ENCODE results near the gene RPS6KB2.
A peak's percentile ranks its signal among the peaks of the same experiment; 100 is the strongest.
"Not testable (repeated sequence)": the region's sequence is repeated elsewhere in the genome, so short reads cannot be mapped to it uniquely, and the experiment has no call there.

Gene RPS6KB2

DNA sequence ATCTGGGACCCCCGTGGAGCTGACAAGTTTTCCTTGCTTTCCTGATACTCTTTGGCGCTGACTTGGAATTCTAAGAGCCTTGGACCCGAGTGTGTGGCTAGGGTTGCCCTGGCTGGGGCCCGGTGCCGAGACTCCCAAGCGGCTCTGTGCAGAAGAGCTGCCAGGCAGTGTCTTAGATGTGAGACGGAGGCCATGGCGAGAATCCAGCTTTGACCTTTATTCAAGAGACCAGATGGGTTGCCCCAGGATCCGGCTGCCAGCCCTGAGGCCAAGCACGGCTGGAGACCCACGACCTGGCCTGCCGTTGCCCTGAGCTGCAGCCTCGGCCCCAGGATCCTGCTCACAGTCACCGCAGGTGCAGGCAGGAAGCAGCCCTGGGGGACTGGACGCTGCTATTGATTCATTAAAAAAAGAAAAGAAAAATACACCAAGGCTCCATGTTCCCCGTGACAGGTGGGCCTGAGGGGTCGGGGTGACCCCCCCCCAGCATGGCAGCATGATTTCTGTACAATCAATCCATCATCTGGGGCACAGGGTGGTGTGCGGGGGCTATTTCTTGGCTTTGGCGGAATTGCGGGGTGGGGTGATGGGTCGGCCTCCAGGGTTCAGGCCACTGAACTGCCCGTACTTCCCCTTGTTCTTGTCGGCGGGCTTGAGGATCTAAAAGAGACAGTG, 30.2 kb upstream of the RPS6KB2 start:
- no peak for DNase-seq

DNA sequence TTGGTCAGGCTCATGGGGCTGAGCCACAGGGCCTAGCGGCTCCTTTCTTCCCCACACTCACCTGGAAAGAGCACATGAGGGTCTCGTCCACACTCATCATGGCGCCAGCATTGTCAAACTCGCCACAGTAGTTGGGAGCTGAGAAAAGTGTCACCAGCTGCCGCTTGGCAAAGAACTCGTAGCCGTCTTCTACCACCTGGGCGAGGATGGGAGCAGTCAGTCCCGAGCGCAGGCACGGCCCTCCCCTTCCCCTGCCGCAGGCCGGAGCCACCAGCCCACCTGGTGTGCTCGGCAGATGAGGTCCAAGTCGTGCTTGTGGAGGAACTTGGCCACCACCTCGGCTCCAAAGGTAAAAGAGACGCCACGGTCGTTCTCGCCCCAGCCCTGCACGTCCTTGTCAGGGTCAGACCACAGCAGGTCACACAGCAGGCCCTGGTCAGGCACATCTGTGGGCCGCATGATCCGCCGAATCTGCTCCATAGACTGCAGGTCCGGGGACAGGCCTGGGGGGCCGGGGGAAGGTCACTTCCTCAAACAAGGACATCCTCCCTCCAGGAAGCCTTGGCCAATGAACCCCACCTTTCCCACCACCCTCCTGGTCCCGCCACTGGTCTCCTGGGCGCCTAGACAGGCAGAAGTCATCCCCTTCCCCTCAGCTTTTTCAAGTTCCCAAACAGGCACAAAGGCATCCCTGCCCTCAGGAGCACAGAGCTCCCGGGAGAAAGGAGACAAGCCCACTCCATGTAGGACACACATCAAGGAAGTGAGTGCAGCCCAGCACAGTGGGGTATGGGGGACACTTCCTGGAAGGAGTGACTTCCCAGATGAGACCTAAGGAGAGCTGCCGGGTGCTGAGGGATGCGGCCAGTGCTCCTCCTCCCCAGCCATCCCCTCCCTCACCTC, 29.4 kb upstream of the RPS6KB2 start:
- DNase-seq: no peak

DNA sequence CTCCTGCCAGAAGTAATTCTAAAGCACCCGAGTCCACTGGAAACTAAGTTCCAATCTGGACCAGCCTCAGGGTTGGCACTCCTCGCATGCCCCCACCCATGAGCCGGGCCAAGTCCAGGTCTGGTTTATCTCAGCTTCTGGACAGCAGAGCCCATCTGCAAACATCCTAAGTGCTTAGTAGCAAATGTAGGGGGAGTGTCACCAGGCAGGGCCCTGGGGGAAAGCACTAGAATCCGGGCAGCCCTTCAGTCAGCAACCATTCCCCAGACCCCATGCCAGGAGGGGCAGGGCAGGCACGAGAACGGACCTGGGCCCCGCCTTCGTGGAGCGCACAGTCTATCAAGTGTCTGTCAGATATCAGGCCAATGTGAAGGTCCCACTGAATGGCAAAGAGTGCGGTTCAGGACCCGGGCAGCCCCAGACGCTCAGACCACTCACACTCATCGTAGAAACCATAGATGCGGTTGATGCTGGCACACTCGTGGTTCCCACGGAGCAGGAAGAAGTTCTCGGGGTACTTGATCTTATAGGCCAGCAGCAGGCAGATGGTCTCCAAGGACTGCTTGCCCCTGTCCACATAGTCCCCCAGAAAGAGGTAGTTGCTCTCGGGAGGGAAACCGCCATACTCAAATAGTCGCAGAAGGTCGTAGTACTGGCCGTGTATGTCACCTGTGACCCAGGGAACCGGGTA, 27.9 kb upstream of the RPS6KB2 start:
- no peak for DNase-seq

DNA sequence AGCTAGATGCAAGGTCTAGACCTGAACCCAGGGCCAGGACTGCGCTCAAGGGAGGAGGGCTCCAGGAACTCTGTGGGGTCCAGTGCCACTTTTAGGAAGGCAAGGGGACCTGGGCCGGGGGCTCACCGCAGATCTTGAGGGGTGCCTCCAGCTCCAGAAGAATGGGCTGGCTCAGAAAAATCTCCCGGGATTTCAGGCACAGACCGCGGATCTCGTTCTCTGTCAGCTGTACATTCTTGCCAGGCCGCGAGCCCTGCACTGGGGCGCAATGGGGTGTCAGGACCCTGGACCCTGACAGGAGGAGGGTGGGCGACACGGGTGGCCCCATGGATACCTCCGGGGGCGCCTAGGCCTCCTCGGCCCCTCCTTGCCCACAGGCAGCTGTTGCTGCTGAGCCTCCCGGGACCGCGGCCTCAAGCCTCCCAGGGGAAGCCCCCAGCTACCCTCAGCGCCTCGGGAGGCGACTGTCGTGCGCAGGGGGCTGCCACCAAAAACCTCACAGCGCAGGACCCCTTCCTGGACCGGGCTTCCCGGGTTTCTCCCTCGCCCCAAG, 27.3 kb upstream of the RPS6KB2 start:
- DNase-seq: no peak

DNA sequence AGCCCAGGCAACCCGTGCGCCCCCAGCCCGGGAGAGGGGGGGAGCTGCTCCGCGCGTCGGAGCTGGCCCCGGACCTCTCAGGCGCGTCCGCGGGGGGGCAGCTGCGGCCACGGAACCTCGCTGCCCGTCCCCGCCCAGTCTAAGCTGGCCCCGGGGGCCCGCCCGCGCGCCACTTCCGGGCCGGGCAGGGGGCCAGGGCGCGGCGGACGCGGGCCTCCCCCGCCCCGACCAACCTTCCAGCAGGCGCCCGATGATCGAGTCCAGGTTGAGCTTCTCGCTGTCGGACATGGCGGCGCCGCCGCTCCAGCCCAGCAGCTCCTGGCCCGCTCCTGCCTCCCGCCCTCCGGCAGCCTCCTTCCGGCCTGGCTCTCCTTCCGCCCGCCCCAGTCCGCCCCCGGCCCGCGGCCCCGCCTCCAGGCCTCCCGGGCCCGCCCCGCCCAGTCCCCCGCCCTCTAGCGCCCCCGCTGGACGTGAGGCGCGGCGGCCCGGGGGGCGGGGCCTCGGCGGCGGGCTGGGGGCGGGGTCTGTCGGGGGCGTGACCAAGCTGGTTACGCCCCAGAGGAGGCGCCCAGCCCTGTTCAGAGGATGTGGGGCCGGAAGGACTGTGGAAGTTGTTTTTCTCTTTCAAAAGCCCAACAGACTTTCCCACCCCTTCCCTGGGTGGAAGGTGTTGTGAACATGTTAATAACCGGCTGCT, 26.7 kb upstream of the RPS6KB2 start, which contains the start of gene PPP1CA:
Gene PPP1CA, minus strand, starts transcription at position 364 of the 697 bp plus-strand sequence. Its CDS starts 76 bp downstream, at position 288.
- DNase-seq: peak; percentile 45 to 71

DNA sequence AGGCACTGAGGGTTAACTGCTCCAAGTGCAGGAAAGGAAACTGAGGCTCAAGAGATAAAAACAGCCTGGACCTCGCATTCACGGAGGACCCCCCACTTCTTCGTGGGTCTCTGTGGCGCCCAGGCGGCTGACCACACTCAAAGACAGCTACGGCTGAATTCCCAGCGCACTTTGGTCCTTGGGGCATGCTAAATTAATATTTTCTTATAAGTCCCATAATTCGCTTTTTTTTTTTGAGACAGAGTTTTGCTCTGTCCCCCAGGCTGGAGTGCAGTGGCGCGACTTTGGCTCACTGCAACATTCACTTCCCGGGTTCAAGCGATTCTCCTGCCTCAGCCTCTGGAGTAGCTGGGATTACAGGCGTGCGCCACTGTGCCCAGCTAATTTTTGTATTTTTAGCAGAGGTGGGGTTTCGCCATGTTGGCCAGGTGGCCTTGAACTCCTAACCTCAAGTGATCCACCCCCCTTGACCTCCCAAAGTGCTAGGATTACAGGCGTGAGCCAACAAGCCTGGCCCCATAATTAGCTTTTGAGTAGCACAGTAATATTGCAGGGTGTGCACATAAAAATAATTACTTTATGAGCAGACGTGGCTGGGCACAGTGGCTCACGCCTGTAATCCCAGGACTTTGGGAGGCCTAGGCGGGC, 26.0 kb upstream of the RPS6KB2 start:
- not testable (repeated sequence) for DNase-seq

DNA sequence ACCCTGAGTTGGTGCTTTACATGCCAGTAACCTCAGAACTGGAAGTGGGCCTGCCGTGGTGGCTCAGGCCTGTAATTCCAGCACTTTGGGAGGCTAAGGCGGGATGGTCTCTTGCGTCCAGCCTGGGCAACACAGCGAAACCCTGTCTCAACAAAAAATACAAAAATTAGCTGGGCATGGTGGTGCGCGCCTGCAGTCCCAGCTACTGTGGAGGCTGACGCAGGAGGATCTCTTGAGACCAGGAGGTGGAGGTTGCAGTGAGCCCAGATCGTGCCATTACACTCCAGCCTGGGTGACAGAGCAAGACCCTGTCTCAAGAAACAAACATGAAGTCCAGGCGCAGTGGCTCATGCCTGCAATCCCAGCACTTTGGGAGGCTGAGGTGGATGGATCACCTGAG, 25.2 kb upstream of the RPS6KB2 start:
- DNase-seq: not testable (repeated sequence)

DNA sequence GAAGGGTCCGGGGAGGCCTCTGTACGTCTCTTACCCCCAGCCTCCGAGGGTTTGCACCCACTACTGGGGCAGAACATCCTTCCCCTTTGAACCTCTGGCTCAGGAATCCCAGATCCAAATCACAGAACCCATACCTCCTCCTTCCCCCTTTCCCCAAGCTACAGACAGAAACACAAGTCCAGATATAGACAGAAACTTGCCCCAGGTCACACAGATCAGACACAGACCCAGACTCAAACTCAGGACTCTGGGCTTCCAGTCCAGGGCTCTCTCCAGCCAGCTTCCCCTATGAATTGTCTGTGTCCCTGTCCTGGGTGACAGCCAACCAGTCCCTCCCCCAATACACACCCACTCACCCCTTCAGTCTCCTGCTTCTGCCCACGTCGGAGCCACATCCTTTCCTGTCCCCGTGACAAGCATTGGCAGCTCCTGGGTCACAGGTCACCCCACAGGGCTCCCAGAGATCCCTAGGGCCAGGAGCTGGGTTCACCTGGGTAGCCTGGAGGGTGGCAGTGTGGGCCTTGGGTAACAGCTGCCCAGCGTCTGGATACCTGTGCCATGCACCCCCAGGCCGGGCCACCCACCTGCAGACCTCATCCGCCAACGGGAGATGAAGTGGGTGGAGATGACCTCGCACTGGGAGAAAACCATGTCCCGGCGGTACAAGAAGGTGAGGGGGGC, 23.6 kb upstream of the RPS6KB2 start:
- DNase-seq: no peak

DNA sequence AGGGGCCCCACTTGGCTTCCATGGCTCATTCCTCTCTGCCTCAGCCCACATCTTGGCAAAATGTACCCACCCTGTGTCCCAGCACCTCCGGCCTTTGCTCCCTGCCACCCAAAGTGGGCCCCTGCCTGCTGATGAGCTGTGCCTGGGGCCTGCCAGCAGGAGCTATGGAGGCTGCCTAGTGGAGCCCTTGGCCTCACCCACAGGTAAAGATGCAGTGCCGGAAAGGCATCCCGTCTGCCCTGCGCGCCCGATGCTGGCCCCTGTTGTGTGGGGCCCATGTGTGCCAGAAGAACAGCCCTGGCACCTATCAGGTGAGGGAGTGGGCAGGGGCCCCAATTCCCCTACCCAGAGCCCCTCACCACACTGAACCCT, 23.1 kb upstream of the RPS6KB2 start:
- no peak for DNase-seq

DNA sequence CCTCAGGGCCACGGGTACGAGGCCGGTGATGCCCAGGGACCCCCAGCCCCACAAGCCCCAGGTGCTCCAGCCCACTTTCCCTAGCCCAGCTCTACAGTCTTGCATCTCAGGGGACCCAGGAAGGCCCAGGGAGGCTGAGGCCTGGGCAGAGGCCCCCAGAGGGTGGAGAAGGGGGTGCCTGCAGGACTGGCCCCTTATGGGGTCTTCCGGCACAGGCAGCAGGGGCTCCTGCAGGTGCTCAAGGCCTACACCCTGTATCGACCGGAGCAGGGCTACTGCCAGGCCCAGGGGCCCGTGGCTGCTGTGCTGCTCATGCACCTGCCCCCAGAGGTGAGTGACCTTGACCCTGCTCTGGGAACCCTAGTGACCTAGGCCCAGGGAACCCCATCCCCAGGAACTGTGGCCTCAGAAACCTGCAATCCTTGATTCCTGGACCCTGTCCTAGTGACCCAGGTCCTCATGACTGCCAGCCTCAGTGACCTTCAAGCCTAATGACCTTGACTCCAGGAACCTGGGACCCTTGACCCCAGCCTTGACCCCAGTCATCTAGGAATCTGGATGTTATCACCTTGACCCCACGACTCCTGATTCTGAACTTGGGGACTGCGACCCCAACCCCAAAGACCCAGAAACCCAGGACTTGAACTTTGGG, 22.5 kb upstream of the RPS6KB2 start:
- no peak for DNase-seq

DNA sequence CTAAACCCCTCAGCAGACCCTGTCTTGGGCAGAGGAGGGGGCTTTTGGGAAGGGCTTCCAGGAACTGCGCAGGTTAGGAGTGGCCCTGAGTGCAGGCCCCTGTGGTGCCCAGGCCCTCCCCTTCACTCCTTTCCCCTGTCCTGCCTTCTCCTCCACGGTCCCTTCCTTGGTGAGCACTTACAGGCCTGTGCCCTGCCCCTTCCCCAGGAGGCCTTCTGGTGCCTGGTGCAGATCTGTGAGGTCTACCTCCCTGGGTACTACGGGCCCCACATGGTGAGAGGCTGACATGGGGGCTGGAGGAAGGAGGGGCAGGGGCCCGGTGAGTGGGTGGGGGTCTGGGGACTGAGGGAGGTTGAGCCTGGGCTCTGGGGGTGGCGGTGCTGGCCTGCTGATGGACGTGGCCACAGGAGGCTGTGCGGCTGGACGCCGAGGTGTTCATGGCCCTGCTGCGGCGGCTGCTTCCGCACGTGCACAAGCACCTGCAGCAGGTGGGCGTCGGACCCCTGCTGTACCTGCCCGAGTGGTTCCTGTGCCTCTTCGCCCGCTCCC, 21.8 kb upstream of the RPS6KB2 start:
- no peak for DNase-seq

DNA sequence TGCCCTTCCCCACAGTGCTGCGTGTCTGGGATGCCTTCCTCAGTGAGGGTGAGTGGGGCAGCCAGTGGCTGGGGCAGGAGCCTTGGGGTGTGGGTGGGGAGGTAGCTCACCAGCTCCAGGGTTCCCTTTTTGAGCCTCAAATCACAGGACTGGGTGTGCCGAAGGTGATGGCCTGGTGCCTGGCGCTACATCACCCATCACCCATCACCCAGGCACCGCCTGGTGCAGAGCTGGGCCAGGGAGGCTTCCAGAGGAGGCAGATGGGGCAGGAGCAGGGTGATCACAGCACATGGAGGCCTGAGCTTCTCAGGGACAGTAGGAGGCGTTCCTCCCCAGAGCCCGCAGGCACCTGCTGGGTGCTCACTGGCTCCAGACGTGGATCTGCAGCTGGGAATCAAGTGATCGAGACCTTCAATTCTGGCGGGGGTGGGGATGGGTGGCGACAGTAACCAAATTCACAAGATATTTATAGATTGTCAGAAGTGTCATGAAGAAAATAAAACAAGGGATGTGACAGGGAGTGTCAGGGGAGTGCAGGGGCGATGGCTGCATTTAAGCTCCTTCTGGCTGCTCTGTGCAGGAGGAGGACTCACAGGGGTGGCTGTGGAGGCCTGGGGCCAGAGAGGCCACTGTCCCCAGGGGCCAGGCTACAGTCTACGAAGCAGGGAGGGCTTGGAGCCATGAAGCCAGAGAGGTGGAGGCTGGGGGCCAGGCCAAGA, 21.2 kb upstream of the RPS6KB2 start:
- no peak for DNase-seq

DNA sequence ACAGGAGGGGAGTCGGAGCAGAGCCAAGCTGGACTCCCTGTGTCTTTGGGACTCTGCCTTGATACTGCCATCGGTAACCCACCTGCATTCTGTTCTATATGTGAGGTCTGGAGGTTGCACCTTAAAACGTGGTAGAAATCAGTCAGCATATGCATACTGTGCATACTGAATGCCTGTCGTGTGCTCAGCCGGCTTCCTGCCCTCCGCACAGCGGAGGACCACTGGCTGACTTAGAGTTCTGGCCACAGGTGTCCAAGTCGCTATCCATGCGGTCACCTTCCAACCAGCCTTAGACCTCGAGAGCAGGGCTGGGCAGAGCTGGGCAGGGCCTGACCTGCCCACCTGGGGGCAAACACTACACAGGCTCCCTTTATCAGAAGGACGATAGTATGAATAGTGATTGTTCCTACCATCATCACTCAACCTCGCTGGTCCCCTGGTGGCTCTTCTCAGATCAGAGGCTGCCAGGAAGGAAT, 20.6 kb upstream of the RPS6KB2 start:
- DNase-seq: no peak

DNA sequence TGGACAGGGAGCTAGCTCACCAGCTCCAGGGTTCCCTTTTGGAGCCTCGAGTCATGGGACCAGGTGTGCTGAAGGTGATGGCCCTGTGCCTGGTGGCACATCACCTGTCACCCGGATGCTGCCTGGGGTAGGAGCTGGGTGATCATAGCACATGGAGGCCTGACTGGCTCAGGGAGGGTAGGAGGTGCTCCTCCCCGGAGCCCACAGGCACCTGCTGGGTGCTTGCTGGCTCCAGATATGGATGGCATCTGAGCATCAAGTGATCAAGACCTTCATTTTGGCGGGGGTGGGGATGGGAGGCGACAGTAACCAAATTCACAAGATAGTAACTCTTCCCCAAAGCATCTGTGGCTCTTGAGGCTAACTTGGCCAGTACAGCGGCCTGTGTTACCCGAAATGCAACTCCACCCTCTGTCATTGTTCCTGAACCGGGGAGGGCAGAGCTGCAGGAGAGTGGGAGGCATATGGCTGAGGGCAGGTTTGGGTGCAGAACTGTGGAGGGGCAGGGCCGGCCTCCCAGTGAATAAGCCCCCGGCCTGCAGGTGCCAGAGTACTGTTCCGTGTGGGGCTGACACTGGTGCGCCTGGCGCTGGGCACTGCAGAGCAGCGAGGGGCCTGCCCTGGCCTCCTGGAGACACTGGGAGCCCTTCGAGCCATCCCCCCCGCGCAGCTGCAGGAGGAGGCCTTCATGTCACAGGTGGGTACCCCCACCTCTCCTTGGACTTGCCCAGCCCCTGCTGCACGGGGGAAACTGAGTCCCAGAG, 19.7 kb upstream of the RPS6KB2 start:
- no peak for DNase-seq

DNA sequence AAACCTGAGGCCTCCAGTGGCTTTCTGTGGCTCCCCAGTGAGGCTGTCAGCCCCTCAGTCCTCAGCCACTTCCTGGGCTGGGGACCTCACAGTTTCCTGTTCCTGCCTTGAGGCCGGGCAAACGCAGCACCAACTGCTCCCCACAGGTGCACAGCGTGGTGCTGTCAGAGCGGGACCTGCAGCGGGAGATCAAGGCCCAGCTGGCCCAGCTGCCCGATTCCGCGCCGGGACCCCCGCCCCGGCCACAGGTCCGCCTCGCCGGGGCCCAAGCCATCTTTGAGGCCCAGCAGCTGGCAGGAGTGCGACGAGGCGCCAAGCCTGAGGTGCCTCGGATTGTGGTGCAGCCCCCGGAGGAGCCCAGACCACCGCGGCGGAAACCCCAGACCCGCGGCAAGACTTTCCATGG, 19.0 kb upstream of the RPS6KB2 start:
- DNase-seq: no peak

DNA sequence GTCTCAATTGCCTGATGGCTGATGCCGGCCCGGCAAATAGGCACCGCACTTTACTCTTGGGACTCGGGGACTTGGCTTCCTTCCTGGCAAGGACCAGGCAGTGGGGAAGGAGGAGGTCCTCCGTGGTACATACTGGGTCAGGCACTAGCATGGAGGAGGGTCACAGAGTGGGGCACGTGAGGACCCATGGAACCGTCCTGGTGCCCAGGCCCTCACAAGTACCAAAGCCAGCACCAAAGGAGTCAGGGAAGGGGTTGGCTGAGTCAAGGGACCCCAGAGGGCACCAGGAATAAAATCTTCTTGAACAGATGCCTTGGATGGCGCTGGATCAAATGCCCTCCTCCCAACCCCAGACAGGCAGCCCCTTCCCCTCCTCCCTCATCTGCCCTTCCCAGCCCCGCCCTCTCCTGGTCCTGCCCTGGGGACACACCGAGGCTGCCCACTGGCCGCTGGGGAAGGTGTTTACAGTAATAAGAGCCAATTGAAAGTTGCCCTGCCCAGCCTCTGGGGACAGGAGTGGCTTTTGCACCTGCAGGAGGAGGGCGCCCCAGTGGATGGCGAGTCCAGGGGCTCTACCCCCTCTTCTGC, 18.4 kb upstream of the RPS6KB2 start:
- DNase-seq: peak in 1 of 2 experiments; percentile 40

DNA sequence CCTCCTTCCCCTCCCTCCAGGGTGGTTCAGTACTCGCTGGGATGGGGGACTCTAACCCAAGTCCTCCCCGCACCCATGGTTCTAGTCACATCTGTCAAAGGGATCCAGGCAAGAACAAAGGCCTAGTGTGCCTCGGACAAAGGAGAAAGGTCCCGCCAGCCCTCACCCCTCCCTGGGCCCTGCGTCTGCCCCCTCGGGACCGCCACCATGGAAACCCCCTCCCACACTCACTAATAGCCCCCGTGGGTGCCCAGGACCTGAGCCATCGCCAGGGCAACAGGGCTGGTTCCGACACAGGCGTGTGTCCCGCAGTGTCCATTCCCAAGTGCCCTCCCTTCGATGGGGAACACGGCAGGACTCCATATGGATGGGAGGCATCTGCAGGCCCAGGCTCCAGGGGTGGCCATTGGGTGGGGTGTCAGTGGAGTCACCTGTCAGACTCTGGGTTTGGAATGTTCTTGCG, 17.9 kb upstream of the RPS6KB2 start:
- DNase-seq: no peak

DNA sequence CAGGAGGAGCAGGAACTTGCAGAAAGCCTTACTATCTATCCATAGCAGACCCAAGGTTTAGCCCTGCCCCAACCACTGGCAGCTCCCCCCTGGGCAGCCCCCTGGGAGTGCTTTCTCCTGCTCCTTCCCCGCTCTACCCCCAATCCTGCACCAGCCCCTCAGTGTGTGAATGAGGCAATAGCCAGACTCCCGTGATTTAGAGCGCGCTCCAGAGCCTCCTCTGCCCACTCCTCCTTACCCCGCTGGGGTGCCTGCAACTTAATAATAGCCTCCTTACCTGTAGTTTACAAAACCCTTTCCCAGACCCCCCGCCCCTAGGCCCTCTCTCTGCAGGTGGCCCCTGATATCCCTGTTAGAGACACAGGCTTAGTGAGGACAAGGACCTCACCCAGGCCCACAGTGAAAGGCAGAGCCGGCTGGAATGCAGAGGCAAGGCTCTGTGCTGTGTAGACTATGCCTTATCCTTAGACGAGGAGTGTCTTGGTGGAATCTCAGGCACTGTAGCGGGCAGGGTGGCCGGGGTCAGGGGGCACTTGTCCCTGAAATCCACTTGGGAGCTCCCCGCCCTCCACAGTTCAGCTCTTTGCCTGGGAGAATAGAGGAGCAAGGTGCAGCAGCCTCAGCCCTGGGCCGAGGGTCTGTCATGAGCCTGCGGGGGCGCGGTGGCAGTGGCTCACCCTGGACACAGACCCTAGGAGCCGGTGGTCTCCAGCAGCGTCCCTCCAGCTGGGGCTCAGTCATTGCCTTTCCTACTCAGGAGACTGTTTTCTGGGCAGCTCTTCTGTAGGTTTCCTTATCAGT, 17.1 kb upstream of the RPS6KB2 start:
- no peak for DNase-seq

Data from NCI-H187 (cell line).